Epithelial cell of esophagus (primary cell): ENCODE results near the gene DOK3.

Experiments used
- DNase-seq: peaks from one replicate; pipeline ENCODE4 v3.0.0; 2010; ENCODE audit warnings: low read depth
- H3K4me3 ChIP-seq: 2 replicates; pipeline ENCODE4 v1.5.1; 2011; ENCODE audit warnings: mild to moderate bottlenecking, low read length, control low read depth
- CTCF ChIP-seq: IDR thresholded peaks from 2 replicates; pipeline ENCODE4 v1.5.1; 2011; ENCODE audit warnings: low read depth, mild to moderate bottlenecking, low read length, control low read depth, inconsistent platforms; ENCODE audit not compliant: insufficient read depth; ENCODE audit errors: missing control alignments

DOK3 gene

GRCh38 chr5:177470759-177471536, 38.7 kb downstream of the DOK3 start:
- peak; percentile 63 for DNase-seq
- no peak overlapping the region for H3K4me3 ChIP-seq
- TF ChIP-seq CTCF = no peak

- no peak overlapping the region for H3K4me3 ChIP-seq
Measured at GRCh38 chr5:177469750-177470525, 39.7 kb downstream of the DOK3 start.

GRCh38 chr5:177468685-177469628, 40.7 kb downstream of the DOK3 start:
- TF ChIP-seq CTCF = no peak
- H3K4me3 ChIP-seq = no peak overlapping the region
- DNase-seq = peak; percentile 82

More at GRCh38 chr5:177469750-177470525, 39.7 kb downstream of the DOK3 start:
- DNase-seq = no peak
- TF ChIP-seq CTCF = no peak

- DNase-seq = peak; percentile 74
- no peak overlapping the region for H3K4me3 ChIP-seq
- no peak for TF ChIP-seq CTCF
Measured at GRCh38 chr5:177468329-177468684, 41.3 kb downstream of the DOK3 start.

GRCh38 chr5:177467436-177467835, 42.2 kb downstream of the DOK3 start:
- no peak for DNase-seq
- TF ChIP-seq CTCF = no peak
- no peak overlapping the region for H3K4me3 ChIP-seq

- H3K4me3 ChIP-seq = no peak overlapping the region
- TF ChIP-seq CTCF = no peak
Measured at GRCh38 chr5:177466861-177467260, 42.8 kb downstream of the DOK3 start.

More at GRCh38 chr5:177466861-177467260, 42.8 kb downstream of the DOK3 start:
- no peak for DNase-seq
